ENCODE data around the gene KIAA0040. TPM values are rescaled to one million over a fixed set of nuclear protein-coding genes. Genes with fewer than 3 reads are reported as not detected.
"Not testable (repeated sequence)": the region's sequence is repeated elsewhere in the genome, so short reads cannot be mapped to it uniquely, and the experiment has no call there.

KIAA0040 gene
- total RNA-seq, 1 experiment from 2014 or later: 32.4 TPM

DNA sequence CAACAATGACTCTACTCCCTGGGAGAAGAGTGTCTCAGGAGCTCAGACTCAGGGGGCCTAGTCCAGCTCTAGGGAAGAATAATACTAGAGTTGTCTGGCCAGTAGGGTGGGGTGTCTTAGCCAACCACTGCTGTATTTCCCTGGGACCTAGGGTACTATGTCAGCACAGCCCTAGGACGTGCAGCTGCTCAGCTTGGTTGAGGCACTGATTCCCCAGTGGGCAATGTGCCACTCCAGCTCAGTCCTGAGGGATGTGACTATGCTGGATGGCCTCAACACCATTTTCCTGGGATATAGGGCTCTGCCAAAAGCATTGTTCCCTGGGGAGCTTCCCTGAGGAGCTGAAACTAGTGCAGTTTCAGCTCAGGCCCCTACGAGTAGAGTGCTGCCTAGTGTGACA is 77.6 kb downstream of the KIAA0040 start (continued):
- TF ChIP-seq TCF7L2 (IDR thresholded peaks at IDR 0.05; ENCODE audit: borderline replicate concordance, extremely low read depth, insufficient read depth, insufficient read length) (no peak), YY1 (IDR thresholded peaks at IDR 0.05; ENCODE audit: extremely low read depth, insufficient replicate concordance, low read depth, low read length) (no peak)
- TF ChIP-seq, protein P1, sequence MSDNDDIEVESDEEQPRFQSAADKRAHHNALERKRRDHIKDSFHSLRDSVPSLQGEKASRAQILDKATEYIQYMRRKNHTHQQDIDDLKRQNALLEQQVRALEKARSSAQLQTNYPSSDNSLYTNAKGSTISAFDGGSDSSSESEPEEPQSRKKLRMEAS (IDR thresholded peaks at IDR 0.05): no peak
- TF ChIP-seq, protein P2, sequence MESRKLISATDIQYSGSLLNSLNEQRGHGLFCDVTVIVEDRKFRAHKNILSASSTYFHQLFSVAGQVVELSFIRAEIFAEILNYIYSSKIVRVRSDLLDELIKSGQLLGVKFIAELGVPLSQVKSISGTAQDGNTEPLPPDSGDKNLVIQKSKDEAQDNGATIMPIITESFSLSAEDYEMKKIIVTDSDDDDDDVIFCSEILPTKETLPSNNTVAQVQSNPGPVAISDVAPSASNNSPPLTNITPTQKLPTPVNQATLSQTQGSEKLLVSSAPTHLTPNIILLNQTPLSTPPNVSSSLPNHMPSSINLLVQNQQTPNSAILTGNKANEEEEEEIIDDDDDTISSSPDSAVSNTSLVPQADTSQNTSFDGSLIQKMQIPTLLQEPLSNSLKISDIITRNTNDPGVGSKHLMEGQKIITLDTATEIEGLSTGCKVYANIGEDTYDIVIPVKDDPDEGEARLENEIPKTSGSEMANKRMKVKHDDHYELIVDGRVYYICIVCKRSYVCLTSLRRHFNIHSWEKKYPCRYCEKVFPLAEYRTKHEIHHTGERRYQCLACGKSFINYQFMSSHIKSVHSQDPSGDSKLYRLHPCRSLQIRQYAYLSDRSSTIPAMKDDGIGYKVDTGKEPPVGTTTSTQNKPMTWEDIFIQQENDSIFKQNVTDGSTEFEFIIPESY (IDR thresholded peaks at IDR 0.05; ENCODE audit: extremely low read depth, insufficient replicate concordance, low read length): no peak

DNA sequence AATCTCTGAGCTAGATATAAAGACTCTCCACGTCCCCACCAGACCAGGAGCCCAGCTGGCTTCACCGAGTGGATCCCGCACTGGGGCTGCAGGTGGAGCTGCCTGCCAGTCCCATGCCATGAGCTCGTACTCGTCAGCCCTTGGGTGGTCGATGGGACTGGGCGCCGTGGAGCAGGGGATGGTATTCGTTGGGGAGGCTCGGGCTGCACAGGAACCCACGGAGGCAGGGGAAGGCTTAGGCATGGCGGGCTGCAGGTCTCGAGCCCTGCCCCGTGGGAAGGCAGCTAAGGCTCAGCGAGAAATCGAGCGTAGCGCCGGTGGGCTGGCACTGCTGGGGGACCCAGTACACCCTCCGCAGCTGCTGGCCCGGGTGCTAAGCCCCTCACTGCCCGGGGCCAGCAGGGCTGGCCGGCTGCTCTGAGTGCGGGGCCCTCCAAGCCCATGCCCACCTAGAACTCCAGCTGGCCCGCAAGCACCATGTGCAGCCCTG is 84.2 kb downstream of the KIAA0040 start:
- H4K20me1 ChIP-seq (ENCODE audit: insufficient read depth); H3K4me1 ChIP-seq (ENCODE audit: control insufficient read depth in 1 of 2, insufficient read depth in 2 of 2, low read length in 2 of 2); H3K36me3 ChIP-seq (ENCODE audit: control insufficient read depth in 1 of 2, insufficient read depth in 2 of 2, low read length in 2 of 2); H3K9ac ChIP-seq (ENCODE audit: low read length); intact Hi-C loops (cut with micrococcal nuclease); H3K9me2 ChIP-seq (ENCODE audit: insufficient read depth); H3K4me2 ChIP-seq (ENCODE audit: low read length); H3K79me2 ChIP-seq (ENCODE audit: insufficient read depth, low read length); ATAC-seq; POLR2A ChIA-PET; H3K9me3 ChIP-seq (ENCODE audit: control insufficient read depth in 1 of 2, insufficient read depth in 1 of 2, low read depth in 1 of 2, low read length in 2 of 2); H3K4me3 ChIP-seq (replicated peaks in 1 of 2; ENCODE audit: low read depth in 1 of 2, low read length in 2 of 2); DNase-seq (ENCODE audit: low read depth, low spot score); RAD21 ChIA-PET (ENCODE audit: low non-redundant PET in 1 of 2, low total read pairs in 2 of 2, uncharacterized antibody in 2 of 2, unreplicated experiment in 2 of 2); H2AFZ ChIP-seq (ENCODE audit: low read depth, low read length, poor library complexity, severe bottlenecking); BruUV-seq (replicated peaks); CTCF ChIA-PET; H3K27me3 ChIP-seq (ENCODE audit: insufficient read depth, low read length); H3K27ac ChIP-seq (ENCODE audit: low read depth, low read length): not testable (repeated sequence)

Other genes with a start within 250 kb of the KIAA0040 start
- gene CACYBP, start 192.8 kb downstream of the KIAA0040 start, total RNA-seq (2021; ENCODE audit: unreplicated experiment): 194 TPM
- 29.4 TPM for gene MRPS14, start 169.4 kb downstream of the KIAA0040 start, total RNA-seq (2021; ENCODE audit: unreplicated experiment)
- not detected for gene TNN, start 124.9 kb downstream of the KIAA0040 start, total RNA-seq (2021; ENCODE audit: unreplicated experiment)

All from HCT116 (cell line).